Spleen (tissue), 7 donors: ENCODE results near the gene SIRPA.

Source experiments
- CTCF ChIP-seq, 11 experiments: fragments of 200-600 bp in 7 of 11; fragments of 450-650 bp in 4 of 11; sonication (generic) in 4 of 11; IDR thresholded peaks in 8 of 11; conservative IDR thresholded peaks in 3 of 11; 1 replicate in 7 of 11; 2 replicates in 4 of 11; pipeline versions ENCODE4 v1.4.0 to v1.8.0; 2016 to 2021; ENCODE audit warnings: antibody characterized with exemption in 11 of 11, inconsistent platforms in 4 of 11, mild to moderate bottlenecking in 1 of 11
- POLR2A ChIP-seq, 3 donors: fragments of 450-650 bp; IDR thresholded peaks; one replicate each; pipeline ENCODE4 v1.5.1; 2017; ENCODE audit warnings: antibody characterized with exemption in 3 of 3, mild to moderate bottlenecking in 1 of 3
- POLR2AphosphoS5 ChIP-seq, 3 donors: sonication (generic); formaldehyde crosslinking; IDR thresholded peaks; one replicate each; pipeline ENCODE4 v1.5.1; 2017; ENCODE audit warnings: antibody characterized with exemption in 3 of 3
- donor health status: DM: no; HTN: no; CAD: no; lungs with moderate emphysema.
- donor health status: DM: no; HTN: no; CAD: no.
- donor health status: DM: no; HTN: no; CAD: no.

- TF ChIP-seq CTCF (IDR thresholded peaks at IDR 0.05 in 8 of 11, conservative IDR thresholded peaks at IDR 0.05 in 3 of 11) (no peak), POLR2A (IDR thresholded peaks at IDR 0.05) (no peak), POLR2AphosphoS5 (IDR thresholded peaks at IDR 0.05) (no peak)
Measured at GRCh38 chr20:1939270-1939595, 44.0 kb downstream of the SIRPA start.
